K562 (cell line): ENCODE results near the gene ACSS1. TPM values are rescaled to one million over a fixed set of nuclear protein-coding genes. Genes with fewer than 3 reads are reported as not detected.

Source experiments
- ATAC-seq: fragments of 200-7000 bp; cut with Tn5 transposase; 3 replicates; pipeline ENCODE4 v1.9.1; 2020; ENCODE audit warnings: moderate library complexity
- BruUV-seq: library from RNA; stranded (reverse); fragments of 400-500 nt; replicated peaks from 2 replicates; lab custom pipeline; 2021; lab: Mats Ljungman, UMichigan
- CTCF ChIA-PET: fragments of 300-600 bp; formaldehyde crosslinking; extraction: SDS; loops from one replicate; lab custom pipeline; 2021; ENCODE audit warnings: low intra/inter-chr PET ratio; lab: Yijun Ruan, JAX
- POLR2A ChIA-PET: fragments of 300-600, 350-650 bp; sonication (Branson Sonifier 250); formaldehyde crosslinking; extraction: SDS; loops from one replicate; lab custom pipeline; 2021; ENCODE audit warnings: antibody characterized with exemption, inconsistent platforms; lab: Yijun Ruan, JAX
- DNase-seq, 4 experiments: peaks; one replicate each; pipeline versions ENCODE4 v3.0.0 to v3.0.0-alpha.2; 2011 to 2018; ENCODE audit warnings: low spot score in 3 of 4, mixed read lengths in 3 of 4; ENCODE audit errors: extremely low read depth in 1 of 4
- FAIRE-seq: peaks from 2 replicates; lab custom pipeline; 2011; peaks lifted over from hg19 to GRCh38; lab: Jason Lieb, UNC
- H2AFZ ChIP-seq: 2 replicates; pipeline ENCODE4 v1.6.0; 2011; ENCODE audit warnings: low read depth, low read length, control low read depth, inconsistent platforms
- H3K27ac ChIP-seq: fragments of 200-600 bp; 3 replicates; pipeline ENCODE4 v1.8.0; 2011; ENCODE audit warnings: low read depth, mild to moderate bottlenecking, control low read depth, inconsistent platforms, low read length, moderate library complexity, mixed read lengths; ENCODE audit errors: extremely low read depth
- H3K27me3 ChIP-seq, 2 experiments: fragments of 300-600 bp in 1 of 2; 2 replicates in 1 of 2; 3 replicates in 1 of 2; pipeline versions ENCODE4 v1.6.0 to v1.8.0; 2011; ENCODE audit warnings: inconsistent platforms in 2 of 2, low read length in 2 of 2, mild to moderate bottlenecking in 1 of 2, mixed read lengths in 1 of 2, moderate library complexity in 1 of 2; ENCODE audit not compliant: control insufficient read depth in 2 of 2, insufficient read depth in 2 of 2
- H3K36me3 ChIP-seq: fragments of 300-600 bp; 3 replicates; pipeline ENCODE4 v1.8.0; 2011; ENCODE audit warnings: mild to moderate bottlenecking, low read length, inconsistent platforms; ENCODE audit not compliant: control insufficient read depth, insufficient read depth
- H3K4me1 ChIP-seq, 2 experiments: fragments of 200-600 bp in 1 of 2; replicated peaks in 1 of 2; 2 replicates in 1 of 2; 3 replicates in 1 of 2; pipeline versions ENCODE4 v1.5.1 to v1.8.0; 2011; ENCODE audit warnings: inconsistent platforms in 2 of 2, low read length in 2 of 2, mild to moderate bottlenecking in 1 of 2, mixed read lengths in 1 of 2, moderate library complexity in 1 of 2; ENCODE audit not compliant: control insufficient read depth in 2 of 2, insufficient read depth in 2 of 2
- H3K4me2 ChIP-seq: 2 replicates; pipeline ENCODE4 v1.6.1; 2011; ENCODE audit warnings: low read length, control low read depth, inconsistent platforms, mixed read lengths; ENCODE audit not compliant: insufficient read depth
- H3K4me3 ChIP-seq: fragments of 200-600 bp; sonication (generic), shearing (Covaris generic); 2 replicates; pipeline ENCODE4 v1.5.1; 2016; ENCODE audit warnings: control low read depth, inconsistent platforms
- H3K79me2 ChIP-seq: fragments of 200-600 bp; 3 replicates; pipeline ENCODE4 v1.8.0; 2011; ENCODE audit warnings: low read length, inconsistent platforms; ENCODE audit not compliant: control insufficient read depth, insufficient read depth
- H3K9ac ChIP-seq, 2 experiments: 2 replicates each; pipeline versions ENCODE4 v1.6.0 to v1.6.1; 2011; ENCODE audit warnings: low read depth in 2 of 2, low read length in 2 of 2, control low read depth in 1 of 2, inconsistent platforms in 1 of 2, mild to moderate bottlenecking in 1 of 2, mixed read lengths in 1 of 2; ENCODE audit not compliant: insufficient read depth in 1 of 2
- H3K9me1 ChIP-seq: one replicate; pipeline ENCODE4 v1.6.0; 2011; ENCODE audit warnings: inconsistent platforms, mild to moderate bottlenecking, low read length, moderate library complexity; ENCODE audit not compliant: control insufficient read depth, insufficient read depth
- H3K9me3 ChIP-seq: replicated peaks from 2 replicates; pipeline ENCODE4 v1.5.1; 2011; ENCODE audit warnings: low read depth, low read length, inconsistent platforms; ENCODE audit not compliant: control insufficient read depth, insufficient read depth
- H4K20me1 ChIP-seq: replicated peaks from 2 replicates; pipeline ENCODE4 v1.6.1; 2011; ENCODE audit warnings: low read length, inconsistent platforms, mixed read lengths; ENCODE audit not compliant: control insufficient read depth, insufficient read depth
- ATF3 ChIP-seq, 2 experiments: fragments of 450-650 bp in 1 of 2; sonication (generic) in 1 of 2; formaldehyde crosslinking in 1 of 2; IDR thresholded peaks in 1 of 2; conservative IDR thresholded peaks in 1 of 2; 2 replicates each; pipeline versions ENCODE4 v1.6.1 to v1.8.1; 2016 to 2023; ENCODE audit warnings: mild to moderate bottlenecking in 2 of 2, moderate library complexity in 2 of 2, inconsistent platforms in 1 of 2, missing genetic modification reagents in 1 of 2
- DNMT1 ChIP-seq: fragments of 450-650 bp; IDR thresholded peaks from 2 replicates; pipeline ENCODE4 v1.6.1; 2016; ENCODE audit warnings: antibody characterized with exemption, mild to moderate bottlenecking
- HOXB6 ChIP-seq: fragments of 250-450 bp; sonication (Bioruptor Pico); IDR thresholded peaks from 2 replicates; pipeline ENCODE4 v1.5.1; 2022; ENCODE audit warnings: mild to moderate bottlenecking, borderline replicate concordance
- RERE ChIP-seq: sonication (generic); formaldehyde crosslinking; IDR thresholded peaks from 2 replicates; pipeline ENCODE4 v1.8.0; 2023; ENCODE audit warnings: missing genetic modification reagents, mild to moderate bottlenecking, borderline replicate concordance
- THRB ChIP-seq: fragments of 450-650 bp; formaldehyde crosslinking; conservative IDR thresholded peaks from 2 replicates; pipeline ENCODE4 v1.4.0; 2022; ENCODE audit warnings: mild to moderate bottlenecking, missing genetic modification characterization
- ZNF134 ChIP-seq: fragments of 250-450 bp; sonication (Bioruptor Pico); conservative IDR thresholded peaks from 2 replicates; pipeline ENCODE4 v1.4.0; 2020
- ZNF224 ChIP-seq: sonication (generic); formaldehyde crosslinking; IDR thresholded peaks from 2 replicates; pipeline ENCODE4 v1.8.0; 2022; ENCODE audit warnings: mild to moderate bottlenecking, missing genetic modification reagents
- ZNF740 ChIP-seq, 3 experiments: fragments of 200-800 bp in 1 of 3; sonication (Bioruptor generic) in 1 of 3; sonication (generic) in 1 of 3; formaldehyde crosslinking in 1 of 3; IDR thresholded peaks; 2 replicates each; pipeline versions ENCODE4 v1.6.1 to v1.8.0; 2016 to 2022; ENCODE audit warnings: mild to moderate bottlenecking in 2 of 3, missing compliant biosample characterization in 2 of 3, missing genetic modification characterization in 2 of 3, missing genetic modification reagents in 1 of 3
- ZZZ3 ChIP-seq: fragments of 450-650 bp; IDR thresholded peaks from 2 replicates; pipeline ENCODE4 v1.6.1; 2016; ENCODE audit warnings: antibody characterized with exemption, mild to moderate bottlenecking, moderate library complexity
- WGBS: fragments of 100-300 bp; shearing (Covaris generic); methylation state at CpG from one replicate; pipeline ENCODE4 v1.1.6; 2016; ENCODE audit warnings: low coverage, mixed read lengths; ENCODE audit not compliant: insufficient coverage; ENCODE audit errors: missing lambda C conversion rate; 5-methylcytosine and 5-hydroxymethylcytosine counted together
- in situ Hi-C: fragments of 300-500 bp; cut with MboI; formaldehyde crosslinking; loops from 4 replicates; pipeline ENCODE4 v1.15.0; 2018; ENCODE audit warnings: inconsistent platforms, mixed read lengths
- intact Hi-C: fragments of 100-400 bp; cut with micrococcal nuclease; formaldehyde crosslinking; loops from 2 replicates; pipeline ENCODE4 v1.14.2; 2022
- polyA plus RNA-seq, 8 experiments: library from polyadenylated mRNA; depleted of rRNA in 4 of 8; stranded (reverse) in 5 of 8; unstranded in 3 of 8; fragments of >200 nt; fragmentation: Nextera tagmentation in 2 of 8; fragmentation: Illumina TruSeq in 1 of 8; extraction: Ambion mirVana in 2 of 8; extraction: Trizol in 1 of 8; gene quantifications; 2 replicates each; pipeline versions ENCODE4 v1.2.1 to v1.2.3, GENCODE V29; 2011 to 2014; ENCODE audit warnings: inconsistent platforms in 1 of 8, missing spikeins in 1 of 8
- total RNA-seq, 7 experiments: library from RNA; depleted of rRNA in 6 of 7; stranded (reverse); fragments of >200 nt in 6 of 7; fragmentation: Illumina TruSeq in 2 of 7; extraction: Trizol in 2 of 7; gene quantifications; 2 replicates each; pipeline versions ENCODE4 v1.2.1 to v1.2.3, GENCODE V29; 2011 to 2021; ENCODE audit warnings: low replicate concordance in 1 of 7

ACSS1 gene
- total and polyA plus RNA-seq, 9 of the 15 experiments (the other 6 are each of a cell fraction or from before 2014, with no cell fraction given) = 0.07 to 2.1 (median 0.27) TPM; not detected in 3

- no peak for TF ChIP-seq THRB (CRISPR knock-in tag)
Observed at GRCh38 chr20:24979036-24979960, 78.6 kb downstream of the ACSS1 start (continued).

DNA sequence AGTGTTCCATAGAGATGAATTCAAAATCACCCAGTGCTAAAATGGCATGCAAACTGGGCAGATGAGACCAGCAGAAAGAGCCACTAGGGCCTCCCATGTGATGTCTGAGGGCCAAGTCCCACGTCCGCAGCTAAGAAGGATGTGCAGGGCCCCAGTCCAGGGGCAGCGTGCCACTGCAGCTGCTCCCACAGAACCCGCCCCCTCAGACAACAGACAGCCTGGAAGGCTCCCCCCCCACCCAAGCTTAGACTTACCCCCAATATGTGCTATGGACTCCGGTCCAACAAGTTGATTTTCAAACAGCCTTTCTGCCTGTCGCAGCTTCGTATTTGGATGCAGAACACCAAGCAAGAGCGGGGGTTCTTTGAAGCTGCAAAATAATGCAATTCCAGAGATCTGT lies 79.4 kb downstream of the ACSS1 start:
- Histone ChIP-seq H4K20me1 (no peaks in the 10 kb centered on the region), H3K4me3 (no peak overlapping the region), H3K9me3 (no peaks in the 10 kb centered on the region), H3K4me1 (no peaks in the 10 kb centered on the region), H3K27ac (no peak overlapping the region), H3K36me3 (peaks cover 34% of the 10 kb centered on the region; the same call in 2 of the 3 replicates), H3K27me3 (no peaks in the 10 kb centered on the region), H3K9me1 (no peaks in the 10 kb centered on the region), H3K9ac (no peak overlapping the region), H2AFZ (no peak overlapping the region), H3K79me2 (no peaks in the 10 kb centered on the region), H3K4me2 (no peak overlapping the region)
- intact Hi-C loops (no loop called here), in situ Hi-C loops (no loop called here)
- WGBS = 98% methylated on average over 7 of the region's 8 CpGs
- no TSS peak for BruUV-seq
- FAIRE-seq (no peak), ATAC-seq (no peak), DNase-seq (no peak)
- ChIA-PET POLR2A (interaction anchor here (0.7 kb wide), 1 partner anchor 198 kb away, joined by 5 read pairs; no protein-coding TSS in a partner anchor), CTCF (no interaction called here)
- TF ChIP-seq RERE (CRISPR knock-in tag) = no peak
- no peak for TF ChIP-seq ATF3 (IDR thresholded peaks at IDR 0.05)
- no peak for TF ChIP-seq ATF3 (CRISPR knock-in tag; conservative IDR thresholded peaks at IDR 0.05)
- TF ChIP-seq HOXB6 = no peak
- TF ChIP-seq ZNF134 (CRISPR knock-in tag) = no peak
- TF ChIP-seq ZNF224 (CRISPR knock-in tag) = no peak
- TF ChIP-seq DNMT1 = no peak
- no peak for TF ChIP-seq ZNF740 (CRISPR knock-in tag; IDR thresholded peaks at IDR 0.05)
- no peak for TF ChIP-seq ZNF740 (tag; IDR thresholded peaks at IDR 0.05)
- TF ChIP-seq ZZZ3 = no peak
